Measurements from ENCODE around the gene PIK3C2G.

GRCh38 chr12:18258929-18259328, 2.4 kb upstream of the PIK3C2G start:
- no peak for TF ChIP-seq CTCF (IDR thresholded peaks at IDR 0.05)
- TF ChIP-seq POLR2A (IDR thresholded peaks at IDR 0.05) = no peak
- TF ChIP-seq POLR2AphosphoS5 (IDR thresholded peaks at IDR 0.05; ENCODE audit: insufficient read depth in 1 of 2, low read depth in 1 of 2) = no peak

All from vagina (tissue), 2 donors.